HCEC 1CT (cell line): Measurements from ENCODE around the gene POLR1A.
"Not testable (repeated sequence)": the region's sequence is repeated elsewhere in the genome, so short reads cannot be mapped to it uniquely, and the experiment has no call there.

Source experiments
- DNase-seq: peaks from one replicate; pipeline ENCODE4 v3.0.0-alpha.2; 2017

Gene POLR1A

DNA sequence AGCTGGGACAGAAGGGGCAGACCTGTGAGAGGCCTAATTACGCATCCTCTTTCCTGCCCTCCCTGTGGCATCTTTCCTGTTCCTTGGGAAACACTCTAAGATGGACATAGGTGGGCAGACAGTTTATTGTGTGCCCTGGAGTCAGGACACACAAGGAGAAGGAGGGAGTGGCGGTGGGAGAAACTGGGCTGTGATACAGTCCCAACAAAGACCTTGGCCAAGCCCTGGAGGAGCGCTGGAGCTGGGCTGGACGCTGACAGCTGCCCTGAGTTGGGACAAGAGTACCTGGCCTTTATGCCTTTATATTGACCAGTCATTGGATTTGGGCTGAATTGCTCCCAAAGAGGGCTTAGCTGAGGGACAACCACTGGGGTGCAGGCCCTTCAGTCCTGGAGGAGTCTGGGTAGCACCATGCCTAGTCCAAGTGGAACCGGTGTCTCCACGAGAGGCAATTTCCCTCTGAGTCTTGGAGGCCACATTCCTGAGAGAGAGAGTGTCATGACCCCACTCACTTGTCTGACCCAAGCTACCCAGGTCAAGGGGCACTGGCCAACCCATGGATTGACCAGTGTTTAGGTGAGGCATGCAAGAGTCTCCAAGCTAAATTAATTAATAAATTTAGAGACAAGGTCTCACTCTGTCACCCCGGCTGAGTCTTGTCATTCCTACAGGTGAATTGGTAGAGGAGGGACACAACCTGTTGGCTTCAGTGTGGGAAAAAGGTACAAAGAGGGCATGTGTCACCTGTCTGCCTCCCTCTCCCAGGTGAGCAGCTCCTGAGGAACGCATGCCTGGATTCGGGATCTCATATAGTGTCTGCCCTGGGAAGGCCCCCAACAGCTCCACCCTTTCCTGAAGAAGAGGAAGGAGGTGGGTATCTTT, 109.8 kb downstream of the POLR1A start:
- no peak for DNase-seq

DNA sequence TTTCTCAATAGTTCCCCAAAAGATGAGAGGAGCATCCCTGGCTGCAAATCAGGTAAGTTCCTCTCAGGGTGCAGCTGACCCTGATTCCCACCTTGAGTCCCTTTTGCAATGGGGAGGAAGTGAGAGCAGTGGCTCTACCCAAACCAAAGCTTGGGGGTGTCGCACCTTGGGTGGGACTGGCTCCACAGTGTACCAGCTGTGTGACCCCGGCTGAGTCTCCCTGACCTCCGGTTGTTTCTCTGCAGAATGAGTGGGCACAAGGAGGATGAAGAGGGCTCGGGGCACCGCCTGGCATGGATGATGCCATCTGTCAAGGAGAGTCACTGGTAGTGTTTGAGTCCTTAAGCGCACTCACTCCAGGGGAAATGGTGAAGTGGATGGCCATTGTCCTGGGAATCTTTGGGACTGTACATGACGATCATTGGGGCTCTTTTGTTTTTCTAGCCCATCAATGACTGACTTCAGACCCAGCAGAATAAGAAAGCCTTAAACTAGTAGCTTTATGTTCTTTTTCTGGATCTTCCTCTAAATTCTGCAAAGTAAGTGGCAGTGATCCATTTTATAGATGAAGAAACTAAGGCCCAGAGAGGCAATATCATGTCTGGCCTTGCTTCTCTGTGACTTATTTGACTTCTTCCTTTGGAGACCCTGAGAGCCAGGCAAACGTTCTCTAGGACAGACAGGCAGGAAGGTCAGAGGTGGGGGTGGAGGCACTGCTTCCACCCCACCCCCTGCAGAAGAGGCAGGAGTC, 110.6 kb downstream of the POLR1A start:
- no peak for DNase-seq

DNA sequence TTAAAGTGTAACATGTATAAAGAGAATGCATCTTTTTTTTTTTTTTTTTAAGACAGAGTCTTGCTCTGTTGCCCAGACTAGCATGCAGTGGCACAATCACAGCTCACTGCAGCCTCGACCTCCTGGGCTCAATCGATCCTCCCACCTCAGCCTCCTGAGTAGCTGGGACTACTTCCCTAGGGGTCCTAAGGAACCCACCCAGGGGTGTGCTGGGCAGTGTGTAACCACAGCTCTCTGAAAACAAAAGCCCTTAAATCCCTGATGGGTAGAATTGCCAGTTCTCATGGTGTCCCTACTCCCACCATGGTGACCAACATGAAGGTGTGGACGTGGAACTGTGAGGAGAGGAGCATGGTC, 111.3 kb downstream of the POLR1A start:
- DNase-seq = no peak

DNA sequence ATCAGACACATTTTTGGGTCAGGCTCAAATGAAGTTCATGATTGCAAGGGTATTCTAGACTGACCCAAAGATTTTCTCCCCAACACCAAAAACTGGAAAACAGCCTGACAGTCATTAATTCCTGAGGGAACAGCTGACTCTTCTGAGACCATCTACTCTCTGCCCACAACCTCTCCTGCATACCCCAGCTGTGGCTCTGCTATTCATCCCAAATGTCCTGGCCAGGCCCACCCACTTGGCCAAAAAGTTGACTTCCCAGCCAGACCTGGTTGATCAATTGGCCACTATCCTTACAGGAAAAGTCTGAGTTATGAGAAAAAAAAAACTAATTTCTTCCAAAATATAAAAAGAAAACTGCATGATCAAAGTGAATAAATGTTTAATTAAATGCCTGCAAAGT, 113.1 kb downstream of the POLR1A start:
- no peak for DNase-seq

DNA sequence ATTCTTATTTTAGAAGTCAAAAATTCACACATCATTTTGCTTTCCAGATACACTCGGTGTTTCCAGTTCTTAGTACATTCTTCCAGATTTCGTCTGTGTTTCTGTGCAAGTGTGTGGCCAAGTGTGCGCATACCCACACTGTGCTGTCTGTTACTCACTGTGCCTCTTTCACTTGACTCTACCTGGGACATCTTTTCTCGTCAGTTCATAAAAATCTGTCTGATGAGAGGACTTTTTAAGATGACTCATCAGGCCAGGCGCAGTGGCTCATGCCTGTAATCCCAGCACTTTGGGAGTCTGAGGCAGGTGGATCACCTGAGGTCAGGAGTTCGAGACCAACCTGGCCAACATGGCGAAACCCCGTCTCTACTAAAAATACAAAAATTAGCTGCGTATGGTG, 113.6 kb downstream of the POLR1A start:
- not testable (repeated sequence) for DNase-seq

DNA sequence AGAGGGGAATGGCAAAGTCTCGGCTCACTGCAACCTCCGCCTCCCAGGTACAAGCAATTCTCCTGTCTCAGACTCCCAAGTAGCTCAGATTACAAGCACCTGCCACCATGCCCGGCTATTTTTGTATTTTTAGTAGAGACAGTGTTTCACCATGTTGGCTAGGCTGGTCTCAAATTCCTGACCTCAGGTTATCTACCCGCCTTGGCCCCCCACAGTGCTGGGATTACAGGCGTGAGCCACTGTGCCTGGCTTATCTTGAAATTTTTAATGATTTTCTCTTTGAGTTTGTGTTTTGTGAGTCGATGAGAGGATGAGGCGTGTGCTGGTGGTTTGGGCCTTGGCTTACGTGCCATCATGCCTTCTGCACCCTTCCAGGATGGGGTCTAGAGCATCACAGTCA, 115.6 kb downstream of the POLR1A start:
- DNase-seq = no peak

DNA sequence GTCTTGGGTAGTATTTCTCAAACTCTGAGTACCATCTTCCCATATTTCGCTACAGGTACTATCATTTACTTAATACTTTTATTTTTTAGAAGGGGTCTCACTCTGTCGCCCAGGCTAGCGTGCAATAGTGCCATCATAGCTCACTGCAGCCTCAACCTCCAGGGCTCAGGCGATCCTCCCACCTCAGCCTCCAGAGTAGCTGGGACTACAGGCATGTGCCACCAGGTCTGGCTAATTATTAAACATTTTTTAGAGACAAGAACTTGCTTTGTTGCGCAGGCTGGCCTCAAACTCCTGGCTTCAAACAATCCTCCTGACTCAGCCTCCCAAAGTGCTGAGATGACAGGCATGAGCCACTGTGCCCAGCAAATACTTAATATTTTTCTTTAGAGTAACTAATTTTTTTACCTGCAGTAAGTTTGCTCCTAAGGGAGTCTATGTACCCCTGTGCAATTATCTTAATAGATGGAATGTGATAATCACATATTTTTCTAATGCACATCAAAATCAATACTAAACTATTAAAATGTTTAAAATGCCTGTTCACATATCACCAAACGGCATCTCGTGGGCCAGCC, 116.3 kb downstream of the POLR1A start:
- DNase-seq = no peak

DNA sequence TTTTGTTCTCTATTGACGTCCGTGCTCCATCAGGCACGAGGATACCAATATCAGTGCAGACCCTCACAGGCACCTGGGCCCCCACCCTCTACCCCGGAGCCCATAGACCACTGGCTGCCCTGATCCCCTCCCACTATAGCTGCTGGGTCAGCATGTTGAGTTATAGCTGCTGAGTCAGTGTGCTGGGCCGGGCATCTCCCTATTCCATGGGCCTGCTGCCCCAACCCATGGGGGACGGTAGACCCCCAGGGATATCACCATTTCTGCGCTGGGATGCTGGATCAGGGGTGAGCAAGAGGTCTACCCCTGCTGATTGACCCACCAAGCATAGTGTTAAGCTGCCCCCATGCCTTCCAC, 116.8 kb downstream of the POLR1A start:
- no peak for DNase-seq

DNA sequence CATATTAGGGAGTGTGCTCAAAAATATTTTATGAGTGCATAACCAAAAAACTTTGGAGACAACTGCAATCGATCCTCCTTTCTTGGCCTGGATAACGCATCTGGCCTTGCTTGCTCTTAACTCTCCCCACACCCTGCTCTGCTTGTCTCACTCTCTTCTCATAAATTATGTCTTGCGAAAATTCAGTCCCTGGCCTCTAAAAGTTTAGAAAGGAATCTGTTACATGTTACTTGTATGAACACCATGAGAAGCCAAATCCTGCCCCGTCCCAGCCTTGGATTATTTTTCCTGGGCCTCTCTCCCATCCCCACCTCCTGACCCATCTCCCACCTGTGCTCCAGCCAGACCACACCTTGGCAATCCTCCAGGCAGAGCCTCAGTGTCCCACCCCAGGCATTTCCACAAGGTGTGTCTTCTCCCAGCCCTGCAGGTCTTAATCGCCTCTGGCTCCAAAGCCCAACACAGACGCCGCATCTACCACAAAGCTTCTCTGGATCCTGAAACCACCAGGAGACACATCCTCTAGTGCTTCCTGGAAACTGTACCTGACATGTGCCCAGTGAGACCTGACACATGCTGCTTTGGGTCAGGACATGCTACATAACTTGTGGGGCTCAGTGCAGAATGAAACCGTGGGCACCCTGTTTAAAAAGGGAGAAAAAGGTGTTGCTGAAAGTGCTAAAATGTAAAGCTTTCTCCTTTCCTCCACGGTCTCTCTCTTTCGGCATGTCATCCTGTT, 117.3 kb downstream of the POLR1A start:
- DNase-seq = no peak

DNA sequence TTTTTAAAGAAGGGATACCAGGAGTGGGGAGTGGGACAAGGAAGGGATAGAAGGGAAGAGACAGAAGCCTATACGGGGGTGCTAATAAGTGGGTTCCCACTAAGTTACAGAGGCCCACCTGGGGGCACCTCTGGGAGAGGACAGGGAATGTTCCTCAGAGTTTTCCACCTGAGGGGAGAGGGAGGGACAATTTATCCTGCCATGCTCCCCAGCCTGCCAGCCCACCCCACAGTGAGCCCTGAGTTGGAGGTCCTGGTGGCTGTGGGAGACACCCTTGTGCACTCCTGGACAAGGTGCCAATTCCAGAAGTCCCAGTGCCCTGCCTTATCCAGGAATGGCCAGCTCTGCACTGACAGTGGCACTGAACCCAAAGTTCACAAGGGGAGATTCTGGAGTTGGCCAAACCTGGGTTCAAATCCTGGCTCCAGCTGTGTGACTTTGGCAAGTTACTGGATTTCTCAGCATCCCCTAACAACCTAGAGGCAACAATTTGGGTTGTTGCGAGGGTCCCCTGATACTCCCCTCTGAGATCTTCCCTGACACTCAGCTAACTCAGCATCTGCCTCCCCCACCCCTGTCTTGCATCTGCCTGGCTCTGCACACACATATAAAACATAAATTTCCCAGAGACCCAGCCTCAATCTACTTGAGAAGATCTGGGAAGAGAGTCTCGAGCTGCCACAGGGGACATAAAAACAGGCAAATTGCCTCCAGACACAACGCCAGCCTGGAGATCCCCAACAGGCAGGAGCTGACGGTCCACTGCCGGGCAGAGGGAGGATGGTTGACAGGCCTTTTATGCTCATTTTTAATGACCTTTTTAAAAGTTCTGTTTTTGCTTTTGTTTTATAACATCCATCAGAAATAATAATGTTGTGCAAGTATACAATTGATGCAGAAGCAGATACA, 118.2 kb downstream of the POLR1A start:
- DNase-seq = no peak

DNA sequence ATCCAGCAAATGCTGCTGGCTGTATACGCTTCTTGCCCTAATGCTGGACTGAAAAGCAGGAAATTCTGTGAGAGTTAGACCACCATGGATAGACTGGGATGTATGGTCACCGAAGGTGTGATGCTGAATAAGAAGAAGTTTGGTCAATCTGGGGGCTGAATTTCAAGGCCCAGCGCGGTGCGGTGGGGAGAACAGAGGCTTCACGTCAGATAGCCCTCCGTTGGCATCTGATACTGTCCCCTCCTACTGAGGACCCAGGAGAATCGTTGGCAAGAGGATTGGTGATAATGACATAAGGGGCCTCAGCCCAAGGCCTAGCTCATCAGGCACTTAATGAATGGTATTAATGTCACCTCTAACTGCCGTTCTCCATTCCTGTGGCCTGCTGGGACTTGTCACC, 119.6 kb downstream of the POLR1A start:
- no peak for DNase-seq

DNA sequence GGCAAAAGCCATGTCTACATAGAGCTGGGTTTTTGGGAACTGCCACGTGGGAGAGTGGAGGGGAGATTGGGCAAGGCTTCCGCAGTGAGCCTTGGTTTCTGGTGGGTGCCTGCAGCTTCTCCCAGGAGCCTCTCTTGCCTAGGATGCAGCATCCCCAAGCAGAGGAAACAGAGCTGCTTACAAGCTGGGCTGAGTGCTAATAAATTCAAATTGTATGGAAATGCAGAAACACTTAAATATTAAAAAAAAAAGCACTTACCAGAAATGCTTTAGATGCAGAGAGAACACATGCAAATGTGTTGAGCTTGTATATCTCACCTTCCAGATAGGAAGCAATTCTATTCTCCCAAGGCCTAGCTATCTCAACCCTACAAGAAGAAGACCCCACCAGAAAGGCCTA, 120.9 kb downstream of the POLR1A start:
- DNase-seq = no peak

DNA sequence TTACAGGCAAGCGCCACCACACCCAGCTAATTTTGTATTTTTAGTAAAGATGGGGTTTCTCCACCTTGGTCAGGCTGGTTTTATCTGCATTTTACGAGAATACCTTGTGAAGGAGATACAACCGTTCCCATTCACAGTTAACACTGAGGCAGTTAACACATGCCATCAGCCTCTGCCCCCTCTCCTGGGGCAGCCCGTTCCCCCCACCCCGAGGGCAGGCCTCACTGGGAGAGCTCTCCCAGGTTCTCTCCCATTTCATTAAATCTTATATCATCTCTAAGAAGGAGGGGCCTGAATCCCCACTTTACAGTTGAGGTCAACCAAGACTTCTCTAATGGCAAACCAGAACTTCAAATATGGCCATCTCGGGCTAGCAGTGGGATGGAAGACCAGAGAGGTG, 121.9 kb downstream of the POLR1A start:
- no peak for DNase-seq

DNA sequence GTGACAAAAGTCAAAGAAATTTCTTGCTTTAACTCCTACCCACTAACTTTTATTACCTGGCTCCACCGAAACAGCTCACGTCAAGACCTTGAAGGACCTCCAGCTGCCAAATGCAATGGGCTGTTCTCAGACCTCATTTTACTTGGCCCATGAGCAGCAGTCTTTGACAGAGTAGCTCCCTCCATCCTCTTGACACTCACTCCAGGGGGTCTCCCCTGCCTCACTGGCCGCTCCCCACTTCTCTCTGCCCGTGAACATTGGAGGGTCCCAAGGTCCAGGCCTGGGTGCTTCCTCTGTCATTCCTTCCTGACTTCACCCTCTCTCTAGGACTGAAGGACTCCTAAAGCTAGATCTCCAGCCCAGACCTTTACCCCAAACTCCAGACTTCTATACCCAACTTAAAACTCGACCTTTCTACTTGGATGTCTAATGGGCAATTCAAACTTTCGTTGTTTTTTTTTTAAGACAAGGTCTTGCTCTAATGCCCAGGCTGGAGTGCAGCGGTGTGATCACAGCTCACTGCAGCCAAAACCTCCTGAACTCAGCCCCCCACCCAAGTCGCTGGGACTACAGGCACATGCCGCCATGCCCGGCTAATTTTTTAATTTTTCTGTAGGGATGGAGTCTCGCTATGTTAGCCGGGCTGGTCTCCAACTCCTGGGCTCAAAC, 124.0 kb downstream of the POLR1A start:
- DNase-seq = no peak

DNA sequence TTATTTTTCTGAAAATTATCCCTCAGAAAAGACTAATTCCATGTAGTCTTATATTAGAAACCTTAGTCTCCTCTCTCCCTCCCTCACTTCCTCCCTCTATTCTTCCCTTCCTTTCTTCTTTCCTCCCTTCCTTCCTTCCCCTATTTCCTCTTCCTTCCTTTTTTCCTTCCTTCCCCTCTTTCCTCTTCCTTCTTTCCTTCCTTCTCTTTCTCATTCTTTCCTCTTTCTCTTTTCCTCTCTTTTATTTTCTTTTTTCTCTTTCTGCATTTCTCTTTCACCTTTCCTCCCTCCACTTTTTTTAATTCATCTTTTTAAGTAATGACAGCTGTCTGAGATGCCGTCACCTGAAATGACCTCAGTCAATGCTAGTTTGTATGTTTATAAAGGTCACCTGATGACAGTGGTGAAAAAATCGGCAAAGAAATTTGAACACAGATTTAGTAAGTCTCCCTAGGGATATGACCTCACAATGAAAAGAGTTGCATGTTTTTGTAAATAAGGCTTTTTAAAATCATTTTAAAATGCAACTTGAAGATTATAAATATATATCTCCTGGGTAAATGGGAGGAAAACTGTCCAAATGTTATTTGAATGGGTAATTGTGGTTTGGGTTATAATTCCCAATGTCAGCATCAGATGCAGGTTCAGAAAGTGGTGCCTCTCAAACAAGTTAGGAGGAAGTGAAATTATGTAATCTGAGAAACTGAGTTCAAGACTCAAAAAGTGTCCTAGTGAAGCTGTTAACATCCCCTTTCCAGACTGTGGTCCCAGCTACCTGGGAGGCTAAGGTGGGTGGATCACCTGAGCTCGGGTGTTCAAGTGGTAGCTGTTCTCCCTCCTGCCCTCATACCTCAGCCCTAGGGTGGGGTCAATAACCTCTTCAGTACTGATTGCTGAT, 126.6 kb downstream of the POLR1A start:
- DNase-seq = no peak

DNA sequence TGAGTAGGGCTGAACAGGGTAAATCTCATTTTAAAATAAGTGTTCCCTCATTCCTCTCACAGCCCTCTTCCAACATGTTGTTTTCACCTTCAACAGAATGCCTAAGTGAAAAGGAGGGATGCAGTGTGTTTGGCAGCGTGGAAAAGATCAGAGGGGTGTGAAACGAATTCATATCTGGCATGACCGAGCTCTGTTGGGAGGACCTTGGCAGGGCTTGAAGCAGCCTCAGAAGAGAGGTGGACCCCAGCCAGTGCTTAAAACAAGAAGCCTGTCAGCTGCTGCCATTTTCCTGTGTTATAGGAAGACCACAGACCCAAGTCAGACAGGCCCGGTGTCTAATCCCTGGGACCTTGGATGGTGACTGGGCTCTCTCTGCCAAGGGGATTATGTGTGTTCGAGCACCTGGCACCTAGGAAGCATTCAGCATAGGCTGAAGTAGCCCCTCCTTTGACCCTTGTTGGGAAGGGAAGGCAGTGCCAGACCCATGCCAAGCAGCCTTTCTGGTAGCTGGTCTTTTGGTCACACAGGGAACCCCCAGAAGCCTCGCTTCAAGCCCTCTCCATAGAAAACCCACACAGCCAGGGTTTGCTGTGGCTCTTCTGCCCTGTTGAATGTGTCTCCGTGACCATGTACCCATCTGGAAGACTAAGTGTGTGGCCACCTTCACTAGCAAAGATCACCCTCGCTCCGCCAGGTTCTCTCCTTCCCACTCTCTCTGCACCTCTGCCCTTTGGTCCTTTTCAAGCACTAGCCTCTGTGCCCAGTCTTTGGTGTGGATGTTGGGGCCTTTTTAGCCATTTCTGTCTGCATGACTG, 129.4 kb downstream of the POLR1A start:
- DNase-seq = no peak

DNA sequence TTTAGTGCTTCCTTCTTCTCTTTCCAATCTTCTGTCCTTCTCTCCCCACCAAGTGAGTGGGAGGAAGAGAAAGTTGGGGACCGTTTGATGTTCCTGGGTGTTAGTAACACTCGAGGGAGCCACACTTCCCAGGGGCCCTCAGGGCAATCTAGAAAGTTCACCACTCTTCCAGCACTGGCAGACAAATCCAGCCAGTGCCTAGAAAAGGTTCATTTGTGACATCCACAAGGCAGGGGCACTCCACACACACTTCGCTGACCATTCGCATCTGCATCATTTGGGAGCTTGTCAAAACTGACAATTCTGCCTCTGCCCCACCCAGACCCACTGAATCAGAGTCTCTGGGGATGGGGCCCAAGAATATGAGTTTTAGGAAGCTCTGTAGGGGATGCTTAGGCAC, 130.1 kb downstream of the POLR1A start:
- DNase-seq = no peak

DNA sequence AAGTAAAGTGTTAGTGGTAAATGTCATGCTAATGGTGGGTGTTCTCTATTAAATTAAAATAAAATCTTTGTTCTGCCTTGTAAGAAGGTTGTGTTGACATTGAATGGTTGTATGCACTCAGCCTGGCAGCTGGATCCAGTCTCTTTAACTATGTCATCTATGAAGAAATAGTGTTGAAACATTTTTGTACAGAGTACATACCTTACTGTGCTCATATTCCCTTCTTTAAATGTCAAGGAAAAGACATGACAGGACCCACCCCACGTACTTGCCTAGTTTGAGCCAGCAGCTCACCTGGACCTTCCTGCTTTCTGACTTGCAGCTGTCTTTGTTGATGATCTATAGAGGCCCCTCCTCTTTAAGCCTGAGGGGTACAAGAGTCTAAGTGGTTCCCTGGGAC, 131.3 kb downstream of the POLR1A start:
- DNase-seq = no peak

DNA sequence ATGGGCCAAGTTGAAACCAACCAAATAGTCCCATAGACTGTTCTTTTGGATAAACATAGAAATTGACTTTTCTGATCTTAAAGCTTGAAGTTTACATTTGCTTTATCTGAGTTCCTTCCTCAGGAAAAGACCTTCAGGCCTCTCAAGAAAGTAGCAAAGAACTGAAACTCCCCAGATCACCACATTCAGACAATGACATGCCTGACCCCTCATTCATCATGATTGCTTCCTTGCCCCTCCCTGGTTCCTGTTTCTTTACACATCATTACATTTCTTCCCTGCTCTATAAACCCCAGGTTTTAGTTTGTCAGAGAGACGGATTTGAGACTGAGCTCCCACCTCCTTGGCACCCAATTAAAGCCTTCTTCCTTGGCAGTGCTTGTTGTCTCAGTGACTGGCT, 133.3 kb downstream of the POLR1A start:
- no peak for DNase-seq

DNA sequence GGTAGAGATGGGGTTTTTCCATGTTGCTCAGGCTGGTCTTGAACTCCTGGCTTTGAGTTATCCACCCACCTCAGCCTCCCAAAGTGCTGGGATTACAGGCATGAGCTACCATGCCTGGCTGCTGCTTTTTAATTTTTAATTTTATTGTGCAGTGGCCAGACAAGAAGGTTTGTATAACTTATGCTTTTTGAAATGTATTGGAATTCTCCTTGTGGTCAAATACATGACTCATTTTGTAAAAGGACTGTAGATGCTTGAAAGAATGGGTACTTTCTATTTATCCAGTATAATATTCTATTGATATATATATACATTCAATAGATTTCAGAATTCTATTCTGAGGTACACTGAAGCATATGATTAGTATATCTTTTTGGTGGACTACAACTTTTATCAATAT, 134.3 kb downstream of the POLR1A start:
- DNase-seq = peak; percentile 41
